Trophoblast cell (in vitro differentiated cells and primary cell): Measurements from ENCODE around the gene XIRP2.

Source experiments
- DNase-seq, 2 donors: peaks; one replicate each; pipeline ENCODE4 v3.0.0-alpha.2; 2016
- H2AFZ ChIP-seq: 2 replicates; pipeline ENCODE4 v1.6.1; 2013; ENCODE audit warnings: low read length, moderate library complexity, mild to moderate bottlenecking; ENCODE audit not compliant: insufficient read depth, poor library complexity
- H2AK5ac ChIP-seq: 2 replicates; pipeline ENCODE4 v1.6.1; 2013; ENCODE audit warnings: mild to moderate bottlenecking, low read length
- H2BK120ac ChIP-seq: 2 replicates; pipeline ENCODE4 v1.6.1; 2013; ENCODE audit warnings: low read length, mild to moderate bottlenecking, moderate library complexity; ENCODE audit not compliant: insufficient read depth, poor library complexity
- H2BK12ac ChIP-seq: 2 replicates; pipeline ENCODE4 v1.6.1; 2013; ENCODE audit warnings: mild to moderate bottlenecking, low read length, moderate library complexity
- H2BK5ac ChIP-seq: 2 replicates; pipeline ENCODE4 v1.6.1; 2013; ENCODE audit warnings: low read length, low read depth, moderate library complexity, mild to moderate bottlenecking; ENCODE audit not compliant: poor library complexity
- H3K14ac ChIP-seq: 2 replicates; pipeline ENCODE4 v1.6.1; 2013; ENCODE audit warnings: mild to moderate bottlenecking, low read length
- H3K18ac ChIP-seq: 2 replicates; pipeline ENCODE4 v1.6.1; 2013; ENCODE audit warnings: mild to moderate bottlenecking, low read length
- H3K23ac ChIP-seq: 2 replicates; pipeline ENCODE4 v1.6.1; 2013; ENCODE audit warnings: low read length
- H3K27ac ChIP-seq: 2 replicates; pipeline ENCODE4 v1.5.1; 2013; ENCODE audit warnings: low read depth, mild to moderate bottlenecking, inconsistent platforms, low read length, moderate library complexity
- H3K27me3 ChIP-seq: 2 replicates; pipeline ENCODE4 v1.6.1; 2013; ENCODE audit warnings: inconsistent platforms, mild to moderate bottlenecking, low read length, moderate library complexity; ENCODE audit not compliant: insufficient read depth
- H3K36me3 ChIP-seq, 2 experiments: 1 replicate in 1 of 2; 2 replicates in 1 of 2; pipeline ENCODE4 v1.6.1; 2013; ENCODE audit warnings: low read length in 2 of 2, mild to moderate bottlenecking in 2 of 2, moderate library complexity in 1 of 2; ENCODE audit not compliant: insufficient read depth in 2 of 2, control insufficient read depth in 1 of 2
- H3K4ac ChIP-seq: 2 replicates; pipeline ENCODE4 v1.6.1; 2013; ENCODE audit warnings: low read depth, mild to moderate bottlenecking, low read length, moderate library complexity
- H3K4me1 ChIP-seq, 2 experiments: 1 replicate in 1 of 2; 2 replicates in 1 of 2; pipeline ENCODE4 v1.6.1; 2013; ENCODE audit warnings: low read length in 2 of 2, mild to moderate bottlenecking in 2 of 2, moderate library complexity in 1 of 2; ENCODE audit not compliant: insufficient read depth in 2 of 2, control insufficient read depth in 1 of 2
- H3K4me2 ChIP-seq: 2 replicates; pipeline ENCODE4 v1.6.1; 2013; ENCODE audit warnings: inconsistent platforms, mild to moderate bottlenecking, low read length, moderate library complexity
- H3K4me3 ChIP-seq: 2 replicates; pipeline ENCODE4 v1.5.1; 2013; ENCODE audit warnings: mild to moderate bottlenecking, low read depth, low read length, inconsistent platforms
- H3K79me1 ChIP-seq: one replicate; pipeline ENCODE4 v1.6.1; 2013; ENCODE audit warnings: low read length
- H3K79me2 ChIP-seq: 2 replicates; pipeline ENCODE4 v1.6.1; 2013; ENCODE audit warnings: low read length, mild to moderate bottlenecking; ENCODE audit not compliant: control insufficient read depth, insufficient read depth, poor library complexity
- H3K9ac ChIP-seq: 2 replicates; pipeline ENCODE4 v1.6.1; 2013; ENCODE audit warnings: mild to moderate bottlenecking, low read length
- H3K9me3 ChIP-seq: 2 replicates; pipeline ENCODE4 v1.6.1; 2013; ENCODE audit warnings: low read depth, mild to moderate bottlenecking, control low read depth, inconsistent platforms, low read length; ENCODE audit not compliant: insufficient read depth
- H4K12ac ChIP-seq: 2 replicates; pipeline ENCODE4 v1.6.1; 2013; ENCODE audit warnings: low read depth, mild to moderate bottlenecking, low read length, moderate library complexity
- H4K8ac ChIP-seq: 2 replicates; pipeline ENCODE4 v1.6.1; 2013; ENCODE audit warnings: low read depth, mild to moderate bottlenecking, low read length, moderate library complexity
- H4K91ac ChIP-seq: one replicate; pipeline ENCODE4 v1.6.1; 2013; ENCODE audit warnings: low read depth, mild to moderate bottlenecking, low read length, moderate library complexity
- WGBS: extraction: QIAGEN DNeasy Blood & Tissue Kit; methylation state at CpG from one replicate; pipeline ENCODE4 v1.1.7; 2013; ENCODE audit warnings: missing lambda C conversion rate; ENCODE audit not compliant: insufficient read length, insufficient coverage; ENCODE audit errors: extremely low coverage; 5-methylcytosine and 5-hydroxymethylcytosine counted together

The XIRP2 gene

DNA sequence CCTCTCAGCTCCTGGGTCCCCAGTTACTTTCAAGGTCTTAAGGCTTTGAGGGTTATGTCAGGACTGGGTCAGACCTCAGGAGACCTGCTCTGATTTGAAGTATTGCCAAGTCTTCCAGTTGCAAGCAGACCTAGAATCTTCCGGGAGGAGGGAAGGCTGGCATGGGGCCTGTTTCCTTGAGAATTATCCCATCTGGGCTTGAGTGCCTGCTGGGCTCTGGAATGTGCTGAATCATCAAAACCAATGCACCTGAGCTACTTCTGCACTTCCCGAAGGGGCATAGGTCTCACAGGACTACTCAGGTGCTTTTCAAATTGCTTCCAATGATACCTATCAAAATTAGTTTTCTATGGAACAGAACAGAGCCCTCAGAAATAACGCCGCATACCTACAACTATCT, 327.3 kb downstream of the XIRP2 start:
- H2AK5ac ChIP-seq = no peak overlapping the region
- H2AFZ ChIP-seq = no peak overlapping the region
- H3K27me3 ChIP-seq = no peaks in the 10 kb centered on the region
- H3K14ac ChIP-seq = no peak overlapping the region
- no peak overlapping the region for H3K27ac ChIP-seq
- no CpG with 5 or more reads among the region's 4 CpGs for WGBS
- H4K8ac ChIP-seq = no peak overlapping the region
- no peak overlapping the region for H2BK5ac ChIP-seq
- no peak overlapping the region for H3K23ac ChIP-seq
- no peak overlapping the region for H3K4me3 ChIP-seq
- no peak overlapping the region for H2BK12ac ChIP-seq
- no peaks in the 10 kb centered on the region for H3K79me1 ChIP-seq
- H4K91ac ChIP-seq = no peak overlapping the region
- H3K36me3 ChIP-seq = no peaks in the 10 kb centered on the region
- H2BK120ac ChIP-seq = no peak overlapping the region
- no peak overlapping the region for H3K4ac ChIP-seq
- no peaks in the 10 kb centered on the region for H3K79me2 ChIP-seq
- no peak overlapping the region for H3K9ac ChIP-seq
- no peaks in the 10 kb centered on the region for H3K9me3 ChIP-seq
- no peak overlapping the region for H3K18ac ChIP-seq
- no peak for DNase-seq
- no peak overlapping the region for H4K12ac ChIP-seq
- no peaks in the 10 kb centered on the region for H3K4me1 ChIP-seq
- no peak overlapping the region for H3K4me2 ChIP-seq

DNA sequence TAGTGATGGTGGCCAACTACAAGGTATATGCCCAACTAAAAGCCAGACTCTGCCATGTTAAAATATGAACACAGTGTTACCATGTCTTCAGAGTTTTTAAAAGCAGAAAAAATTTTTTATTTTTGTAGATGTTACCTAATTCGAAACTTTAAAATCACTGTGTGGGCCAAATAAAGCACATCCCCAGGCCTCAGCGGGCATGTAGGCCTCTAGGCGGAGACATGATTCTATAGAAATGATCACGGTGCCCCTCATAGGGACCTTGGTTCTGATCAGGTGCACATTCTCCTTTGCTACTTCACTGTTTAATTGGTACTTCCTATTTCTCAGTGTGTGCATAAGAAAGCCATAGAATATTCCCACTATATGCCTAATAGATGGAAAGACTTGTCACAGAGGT, 349.2 kb downstream of the XIRP2 start:
- Histone ChIP-seq H3K9me3 (no peaks in the 10 kb centered on the region), H3K4me3 (no peak overlapping the region), H3K79me1 (no peaks in the 10 kb centered on the region), H2BK12ac (no peak overlapping the region), H4K12ac (no peak overlapping the region), H2BK5ac (no peak overlapping the region), H3K4me1 (no peaks in the 10 kb centered on the region), H3K4me2 (no peak overlapping the region), H3K36me3 (no peaks in the 10 kb centered on the region), H3K27ac (no peak overlapping the region), H2BK120ac (no peak overlapping the region), H4K91ac (no peak overlapping the region), H2AFZ (no peak overlapping the region), H3K14ac (no peak overlapping the region), H4K8ac (no peak overlapping the region), H3K27me3 (no peaks in the 10 kb centered on the region), H2AK5ac (no peak overlapping the region), H3K9ac (no peak overlapping the region), H3K4ac (no peak overlapping the region), H3K18ac (no peak overlapping the region), H3K79me2 (no peaks in the 10 kb centered on the region), H3K23ac (no peak overlapping the region)
- WGBS = no CpG with 5 or more reads among the region's 4 CpGs
- no peak for DNase-seq

DNA sequence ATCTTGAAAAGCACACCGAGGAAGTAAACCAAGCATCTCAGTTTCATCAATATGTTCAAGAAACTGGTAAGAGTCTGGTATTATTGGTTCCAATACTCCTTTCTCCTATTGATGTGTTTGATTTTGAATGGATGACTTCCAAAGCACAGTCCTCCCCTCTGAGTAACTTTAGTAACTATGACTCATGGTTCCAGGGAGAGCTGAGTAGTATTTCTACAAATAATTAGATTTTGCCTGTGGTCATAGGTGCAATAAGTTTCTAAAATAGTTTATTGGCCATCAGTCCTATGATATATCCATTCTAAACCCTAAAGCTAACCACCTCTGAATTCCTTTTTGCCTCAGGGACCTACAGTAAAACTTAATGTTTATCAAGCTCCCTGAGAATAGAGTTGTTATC, 352.4 kb downstream of the XIRP2 start:
- Histone ChIP-seq H2BK12ac (no peak overlapping the region), H3K18ac (no peak overlapping the region), H3K4me2 (no peak overlapping the region), H3K4me1 (no peaks in the 10 kb centered on the region), H2AK5ac (no peak overlapping the region), H2BK120ac (no peak overlapping the region), H3K27ac (no peak overlapping the region), H3K79me2 (no peaks in the 10 kb centered on the region), H2AFZ (no peak overlapping the region), H3K4ac (no peak overlapping the region), H3K9ac (no peak overlapping the region), H3K36me3 (no peaks in the 10 kb centered on the region), H3K14ac (no peak overlapping the region), H4K91ac (no peak overlapping the region), H3K79me1 (no peaks in the 10 kb centered on the region), H4K12ac (no peak overlapping the region), H3K27me3 (no peaks in the 10 kb centered on the region), H2BK5ac (no peak overlapping the region), H3K4me3 (no peak overlapping the region), H4K8ac (no peak overlapping the region), H3K23ac (no peak overlapping the region), H3K9me3 (no peaks in the 10 kb centered on the region)
- no peak for DNase-seq
- WGBS = no CpG with 5 or more reads among the region's 1 CpG

DNA sequence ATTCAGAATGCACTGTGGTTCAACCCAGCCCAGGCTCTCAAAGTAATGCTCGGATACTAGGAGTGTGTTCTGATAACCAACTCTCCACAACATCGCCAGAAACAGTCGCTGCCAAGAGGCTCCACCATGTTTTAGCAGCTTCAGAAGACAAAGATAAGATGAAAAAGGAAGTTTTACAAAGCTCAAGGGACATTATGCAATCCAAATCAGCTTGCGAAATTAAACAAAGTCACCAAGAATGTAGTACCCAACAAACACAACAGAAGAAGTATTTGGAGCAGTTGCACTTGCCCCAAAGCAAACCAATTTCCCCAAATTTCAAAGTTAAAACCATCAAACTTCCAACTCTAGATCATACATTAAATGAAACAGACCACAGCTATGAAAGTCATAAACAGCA, 360.9 kb downstream of the XIRP2 start:
- no peaks in the 10 kb centered on the region for H3K27me3 ChIP-seq
- H3K4me3 ChIP-seq = no peak overlapping the region
- H3K18ac ChIP-seq = no peak overlapping the region
- no peak overlapping the region for H3K4ac ChIP-seq
- no peaks in the 10 kb centered on the region for H3K36me3 ChIP-seq
- no peak overlapping the region for H2BK12ac ChIP-seq
- no peak for DNase-seq
- no peak overlapping the region for H2BK5ac ChIP-seq
- no peaks in the 10 kb centered on the region for H3K4me1 ChIP-seq
- H4K8ac ChIP-seq = no peak overlapping the region
- no peak overlapping the region for H2AK5ac ChIP-seq
- H3K9ac ChIP-seq = no peak overlapping the region
- no peak overlapping the region for H3K4me2 ChIP-seq
- H3K79me2 ChIP-seq = no peaks in the 10 kb centered on the region
- no peak overlapping the region for H2BK120ac ChIP-seq
- no peaks in the 10 kb centered on the region for H3K79me1 ChIP-seq
- H3K14ac ChIP-seq = no peak overlapping the region
- H3K23ac ChIP-seq = no peak overlapping the region
- H3K9me3 ChIP-seq = no peaks in the 10 kb centered on the region
- WGBS = no CpG with 5 or more reads among the region's 4 CpGs
- no peak overlapping the region for H3K27ac ChIP-seq
- H2AFZ ChIP-seq = no peak overlapping the region
- no peak overlapping the region for H4K12ac ChIP-seq
- H4K91ac ChIP-seq = no peak overlapping the region
